ACHN (cell line): ENCODE measurements around the gene POFUT1.
A peak's percentile ranks its signal among the peaks of the same experiment; 100 is the strongest.
"Not testable (repeated sequence)": the region's sequence is repeated elsewhere in the genome, so short reads cannot be mapped to it uniquely, and the experiment has no call there.

Experiments
- DNase-seq: peaks from one replicate; pipeline ENCODE4 v3.0.0-alpha.2; 2015
- in situ Hi-C: cut with HindIII; loops from 2 replicates; pipeline ENCODE4 v1.10.0; 2017; ENCODE audit warnings: low sequenced_read_pairs, low pct_ligation_motif_present, low pct_unique_long_range_greater_than_20kb

POFUT1 gene

DNA sequence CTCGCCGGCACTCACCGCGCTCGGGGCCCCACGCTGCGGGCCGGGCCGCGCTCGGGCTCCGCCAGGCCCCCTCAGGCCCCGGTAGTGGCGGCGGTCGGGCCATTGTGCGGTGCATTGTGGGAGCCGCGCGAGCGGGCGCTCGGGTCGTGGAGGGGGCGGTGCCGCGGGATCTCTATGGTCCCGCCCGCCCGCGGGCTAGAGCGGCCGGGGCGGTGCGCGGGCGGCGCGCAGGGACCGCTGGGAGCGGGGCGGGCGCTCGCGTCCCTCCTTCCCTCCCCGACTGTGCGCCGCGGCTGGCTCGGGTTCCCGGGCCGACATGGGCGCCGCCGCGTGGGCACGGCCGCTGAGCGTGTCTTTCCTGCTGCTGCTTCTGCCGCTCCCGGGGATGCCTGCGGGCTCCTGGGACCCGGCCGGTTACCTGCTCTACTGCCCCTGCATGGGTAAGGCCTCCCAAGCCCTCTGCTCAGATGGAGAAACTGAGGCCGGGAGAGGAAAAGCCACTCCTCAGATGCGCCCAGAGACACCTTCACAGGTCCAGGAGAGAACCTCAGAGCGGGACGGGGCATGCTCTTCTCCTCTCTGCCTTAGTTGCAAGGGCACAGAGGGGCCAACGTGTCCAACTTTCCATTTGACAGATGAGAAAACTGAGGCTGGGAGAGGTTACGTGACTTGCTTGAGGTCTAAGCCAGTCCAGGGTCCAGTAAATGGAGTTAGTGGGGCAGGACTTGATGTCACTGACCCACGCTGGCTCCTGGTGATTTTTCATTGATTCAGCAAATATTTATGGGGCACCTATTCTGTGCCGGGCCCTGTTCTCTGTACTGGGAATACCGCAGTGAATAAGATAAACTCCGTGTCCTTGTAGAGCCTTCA is at the start of gene POFUT1, which contains the start of gene PLAGL2:
POFUT1 (plus strand) TSS at position 255 of the 873 bp plus-strand sequence; CDS start at position 317, 62 bp downstream.
PLAGL2 (minus strand) TSS at position 118 of the 873 bp plus-strand sequence. CDS start 5,565 bp downstream, outside the sequence.
- peak; percentile 86 for DNase-seq
- in situ Hi-C loops = no loop called here

DNA sequence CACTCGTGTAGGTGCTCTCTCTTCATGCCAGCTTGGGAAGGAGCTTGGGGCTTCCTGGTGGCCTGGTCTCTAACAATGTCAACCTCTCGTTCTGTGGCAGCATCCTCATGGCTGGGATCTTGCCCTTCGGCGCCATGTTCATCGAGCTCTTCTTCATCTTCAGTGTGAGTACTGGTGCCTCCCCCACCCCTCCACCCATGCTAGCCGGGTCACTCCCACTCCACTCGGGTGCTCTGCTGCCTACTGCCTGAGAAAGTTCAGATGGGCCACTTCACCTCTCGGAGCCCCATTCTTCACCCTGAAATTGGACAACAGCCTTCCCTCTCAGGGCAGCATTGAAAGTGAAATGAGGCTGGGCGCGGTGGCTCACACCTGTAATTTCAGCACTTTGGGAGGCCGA is 49.3 kb upstream of the POFUT1 start:
- no peak for DNase-seq
- in situ Hi-C loops = no loop called here

DNA sequence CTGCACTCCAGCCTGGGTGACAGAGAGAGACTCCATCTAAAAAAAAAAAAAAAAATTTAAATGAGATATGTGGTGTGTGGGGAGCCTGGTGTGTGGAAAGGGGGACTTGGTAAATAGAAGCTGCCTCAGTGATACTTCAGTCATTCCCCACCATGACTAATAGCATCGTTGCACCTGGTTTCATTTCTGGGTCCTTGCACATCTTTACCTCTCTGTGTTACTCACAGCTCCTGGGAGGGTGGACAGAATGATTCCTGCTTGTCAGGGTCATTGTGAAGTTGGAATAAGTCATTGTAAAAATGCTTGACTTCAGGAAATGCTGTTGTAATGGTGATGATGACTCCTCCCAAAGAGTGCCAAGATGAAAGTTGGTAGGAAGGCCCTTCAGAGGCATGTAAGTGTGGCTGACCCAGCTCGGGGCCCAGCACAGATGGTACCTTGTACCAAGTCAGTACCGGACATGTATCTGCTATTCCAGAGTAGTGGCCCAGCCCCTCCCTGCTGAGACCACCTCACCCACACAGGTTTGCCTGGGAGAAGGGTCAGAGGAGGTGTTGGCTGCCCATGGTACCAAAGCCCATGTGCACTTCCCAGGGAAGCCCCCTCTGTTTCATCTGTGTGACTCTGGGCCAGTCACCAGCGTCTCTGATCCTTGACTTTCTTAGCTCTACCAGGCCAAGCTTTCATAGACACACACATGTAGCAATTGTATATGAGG is 48.6 kb upstream of the POFUT1 start:
- DNase-seq = no peak
- in situ Hi-C loops = no loop called here

- in situ Hi-C loops = no loop called here
- no peak for DNase-seq
These were observed 47.9 kb upstream of the POFUT1 start for GRCh38 chr20:32159766-32160221.

DNA sequence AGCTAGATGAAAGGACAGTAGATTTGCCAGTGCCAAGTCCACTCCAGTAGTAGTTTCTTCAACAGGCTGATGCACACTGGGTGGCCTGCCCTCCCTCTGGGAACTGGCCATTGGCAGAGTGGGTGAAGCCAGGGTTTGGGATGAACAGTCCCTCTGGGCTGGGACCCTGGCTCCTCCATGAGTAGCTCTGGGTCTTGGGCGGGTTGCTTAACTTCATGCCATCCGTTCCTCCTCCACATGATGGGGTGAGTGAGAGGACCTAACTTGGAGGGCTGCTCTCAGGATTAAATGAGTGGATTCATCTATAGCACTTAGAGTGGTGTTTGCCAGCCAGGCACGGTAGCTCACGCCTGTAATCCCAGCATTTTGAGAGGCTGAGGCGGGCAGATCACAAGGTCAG is 47.3 kb upstream of the POFUT1 start:
- DNase-seq = no peak
- in situ Hi-C loops = no loop called here

- no peak for DNase-seq
- in situ Hi-C loops = no loop called here
These were observed 45.3 kb upstream of the POFUT1 start for GRCh38 chr20:32162351-32162750.

DNA sequence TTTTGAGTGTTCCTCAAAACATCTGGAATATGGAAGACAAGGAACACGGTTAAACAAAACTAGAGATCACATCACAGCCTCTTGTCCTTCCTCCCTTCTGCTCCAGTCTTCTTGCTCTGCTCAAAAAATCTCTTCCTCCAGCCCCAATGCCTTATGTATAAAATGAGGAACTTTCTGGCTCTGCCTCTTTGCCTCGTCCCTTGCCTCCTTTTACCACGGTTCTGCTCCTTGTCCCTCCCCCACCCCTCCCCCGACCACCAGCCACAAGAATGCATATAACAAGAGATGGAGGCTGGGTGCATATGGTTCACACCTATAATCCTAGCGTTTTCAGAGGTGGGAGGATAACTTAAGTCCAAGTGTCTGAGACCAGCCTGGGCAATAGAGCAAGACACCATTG is 43.7 kb upstream of the POFUT1 start:
- DNase-seq = no peak
- in situ Hi-C loops = no loop called here

GRCh38 chr20:32164984-32165735 is 42.5 kb upstream of the POFUT1 start:
- in situ Hi-C loops = no loop called here
- no peak for DNase-seq

DNA sequence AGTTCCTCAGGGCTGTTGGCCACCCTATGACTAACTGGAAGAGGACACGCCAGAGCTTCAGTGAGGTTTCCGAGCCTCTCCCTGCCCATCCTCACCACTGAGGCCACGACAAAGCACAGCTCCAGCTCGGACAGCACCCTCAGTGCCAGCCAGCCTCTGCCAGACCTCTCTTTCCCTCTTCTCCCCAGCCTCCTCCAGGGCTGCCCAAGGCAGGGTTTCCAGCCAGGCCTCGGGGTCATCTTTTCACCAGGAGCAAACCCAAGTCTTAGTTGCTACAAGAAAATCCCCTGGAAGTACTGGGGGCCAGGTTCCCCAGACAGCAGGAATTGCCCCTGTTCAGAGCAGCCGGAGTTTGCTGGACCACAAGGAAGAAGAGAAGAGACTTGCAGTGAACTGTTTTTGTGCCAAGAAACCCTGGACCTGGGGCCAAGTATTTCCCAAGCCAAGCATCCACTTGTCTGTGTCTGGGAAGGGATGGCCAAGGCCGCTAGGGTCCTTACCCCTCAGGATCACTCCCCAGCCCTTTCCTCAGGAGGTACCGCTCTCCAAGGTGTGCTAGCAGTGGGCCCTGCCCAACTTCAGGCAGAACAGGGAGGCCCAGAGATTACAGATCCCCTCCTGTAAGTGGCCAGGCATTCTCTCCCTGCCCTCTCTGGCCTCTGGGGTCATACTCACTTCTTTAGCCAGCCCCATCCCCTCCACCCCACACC is 41.7 kb upstream of the POFUT1 start:
- no peak for DNase-seq
- in situ Hi-C loops = no loop called here

DNA sequence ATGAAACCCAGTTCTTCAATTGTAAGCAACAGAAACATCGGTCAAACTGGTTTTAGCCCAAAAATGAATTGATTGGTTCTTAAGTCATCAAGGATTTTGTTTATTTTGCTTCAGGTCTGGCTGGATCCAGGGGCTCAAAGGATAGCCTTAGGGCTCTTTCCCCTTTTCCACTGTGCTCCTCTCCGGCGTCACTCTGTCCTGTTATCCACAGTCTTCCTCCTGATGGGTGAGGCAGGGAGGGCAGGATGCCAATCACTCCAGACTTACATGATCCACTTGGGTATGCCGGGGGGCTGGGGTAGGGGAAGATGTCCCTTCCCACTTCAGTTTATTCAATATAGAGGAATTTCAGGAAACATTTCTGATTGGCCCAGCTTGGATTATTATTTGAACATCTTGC is 40.1 kb upstream of the POFUT1 start:
- in situ Hi-C loops = no loop called here
- DNase-seq = no peak

GRCh38 chr20:32168184-32168910 is 39.3 kb upstream of the POFUT1 start:
- DNase-seq = no peak

GRCh38 chr20:32177696-32178095 is 30.0 kb upstream of the POFUT1 start:
- in situ Hi-C loops, DNase-seq: not testable (repeated sequence)

More at GRCh38 chr20:32168184-32168910, 39.3 kb upstream of the POFUT1 start:
- in situ Hi-C loops = no loop called here

GRCh38 chr20:32179515-32179914 is 28.2 kb upstream of the POFUT1 start:
- in situ Hi-C loops = no loop called here
- no peak for DNase-seq

DNA sequence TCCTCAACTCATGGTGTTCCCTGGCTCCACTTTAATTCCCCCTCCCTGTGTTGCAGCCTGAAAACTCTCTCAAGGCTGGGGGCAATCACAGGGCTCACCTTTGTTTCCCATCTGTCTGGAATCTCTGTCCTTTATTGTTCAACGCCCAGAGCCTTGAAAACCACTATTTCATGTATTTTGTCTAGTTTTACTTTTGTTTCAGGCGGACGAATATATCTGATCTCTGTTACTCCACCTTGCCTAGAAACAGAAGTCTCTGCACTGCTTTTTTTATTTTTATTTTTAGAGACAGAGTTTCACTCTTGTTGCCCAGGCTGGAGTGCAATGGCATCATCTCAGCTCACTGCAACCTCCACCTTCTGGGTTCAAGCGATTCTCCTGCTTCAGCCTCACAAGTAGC is 27.7 kb upstream of the POFUT1 start:
- in situ Hi-C loops = no loop called here
- no peak for DNase-seq

- in situ Hi-C loops = no loop called here
- DNase-seq = no peak
These were observed 26.1 kb upstream of the POFUT1 start for GRCh38 chr20:32181606-32182005.

DNA sequence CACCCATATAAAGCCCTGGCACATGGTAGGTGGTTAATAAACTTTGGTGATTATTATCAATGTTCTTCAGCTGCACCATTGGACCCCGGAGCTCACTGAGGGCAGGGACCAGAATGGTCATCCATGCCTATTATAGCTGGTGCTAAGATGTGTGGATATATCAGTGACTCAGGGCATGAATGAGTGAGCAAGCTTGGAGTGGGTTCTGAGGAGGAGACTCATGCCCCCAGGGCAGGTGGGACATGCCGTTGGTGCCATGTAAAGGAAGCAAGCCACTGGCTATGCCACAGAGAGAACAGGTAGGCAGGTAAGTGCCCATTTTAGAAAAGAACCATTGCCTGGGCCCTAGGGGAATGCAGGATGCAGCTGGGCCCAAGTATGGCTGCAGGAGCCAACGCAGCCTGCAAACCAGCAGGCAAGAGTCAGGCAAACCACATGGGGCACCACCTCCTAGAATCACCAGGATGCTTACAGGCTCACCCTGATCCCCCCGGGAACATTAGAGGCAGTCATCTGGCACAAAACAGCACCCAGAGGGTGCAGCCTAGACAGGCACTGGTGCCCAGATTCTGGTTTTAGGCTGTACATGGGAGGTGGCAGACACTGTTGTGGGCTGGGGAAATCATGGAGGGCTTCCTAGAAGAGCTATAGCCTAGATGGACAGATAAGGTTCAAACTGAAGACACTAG is 23.6 kb upstream of the POFUT1 start:
- in situ Hi-C loops = no loop called here
- DNase-seq = no peak

- DNase-seq = no peak
- in situ Hi-C loops = no loop called here
These were observed 22.6 kb upstream of the POFUT1 start for GRCh38 chr20:32184961-32185603.
